SK-N-SH (cell line): ENCODE measurements around the gene CCDC116. TPM values are rescaled to one million over a fixed set of nuclear protein-coding genes. Genes with fewer than 3 reads are reported as not detected.
"Not testable (repeated sequence)": the region's sequence is repeated elsewhere in the genome, so short reads cannot be mapped to it uniquely, and the experiment has no call there.

ENCODE experiments used
- CTCF ChIA-PET: fragments of 300-600, 350-600 bp; formaldehyde crosslinking; extraction: SDS; loops from one replicate; lab custom pipeline; 2021; lab: Yijun Ruan, JAX
- POLR2A ChIA-PET: fragments of 350-600 bp; sonication (Branson Sonifier 250); formaldehyde crosslinking; extraction: SDS; loops from one replicate; lab custom pipeline; 2020; ENCODE audit warnings: antibody characterized with exemption, inconsistent platforms; lab: Yijun Ruan, JAX
- DNase-seq: peaks from one replicate; pipeline ENCODE4 v3.0.0; 2012
- H2AFZ ChIP-seq: fragments of 200-600 bp; sonication (generic); 2 replicates; pipeline ENCODE4 v1.8.1; 2016; ENCODE audit warnings: antibody characterized with exemption, mild to moderate bottlenecking, low read depth
- H3F3A ChIP-seq: fragments of 200-600 bp; sonication (generic); replicated peaks from 2 replicates; pipeline ENCODE3; 2016; ENCODE audit warnings: antibody characterized with exemption, mild to moderate bottlenecking; ENCODE audit not compliant: insufficient read depth
- H3K27ac ChIP-seq, 2 experiments: fragments of 200-500 bp in 1 of 2; fragments of 200-600 bp in 1 of 2; sonication (Bioruptor generic) in 1 of 2; sonication (generic), shearing (Covaris generic) in 1 of 2; 2 replicates each; pipeline versions ENCODE4 v1.5.1 to v1.6.1; 2014 to 2016; ENCODE audit warnings: low read depth in 2 of 2, inconsistent platforms in 1 of 2, low read length in 1 of 2, mild to moderate bottlenecking in 1 of 2, mixed read lengths in 1 of 2
- H3K27me3 ChIP-seq: fragments of 200-600 bp; sonication (generic), shearing (Covaris generic); 2 replicates; pipeline ENCODE4 v1.6.1; 2016; ENCODE audit warnings: mixed run types; ENCODE audit not compliant: insufficient read depth
- H3K36me3 ChIP-seq, 2 experiments: fragments of 200-500 bp in 1 of 2; fragments of 200-600 bp in 1 of 2; sonication (Bioruptor generic) in 1 of 2; sonication (generic) in 1 of 2; replicated peaks in 1 of 2; 2 replicates each; pipeline versions ENCODE3 to v1.5.1; 2014 to 2016; ENCODE audit warnings: low read length in 1 of 2, mild to moderate bottlenecking in 1 of 2; ENCODE audit not compliant: insufficient read depth in 2 of 2, control insufficient read depth in 1 of 2
- H3K4me1 ChIP-seq, 2 experiments: fragments of 200-500 bp in 1 of 2; fragments of 200-600 bp in 1 of 2; sonication (Bioruptor generic) in 1 of 2; sonication (generic), shearing (Covaris generic) in 1 of 2; 2 replicates each; pipeline versions ENCODE4 v1.5.1 to v1.6.1; 2014 to 2016; ENCODE audit warnings: low read depth in 1 of 2, low read length in 1 of 2, mixed run types in 1 of 2; ENCODE audit not compliant: insufficient read depth in 2 of 2, control insufficient read depth in 1 of 2
- H3K4me2 ChIP-seq: fragments of 200-600 bp; sonication (generic), shearing (Covaris generic); 2 replicates; pipeline ENCODE4 v1.6.1; 2017; ENCODE audit warnings: mixed run types
- H3K4me3 ChIP-seq, 2 experiments: fragments of 200-500 bp in 1 of 2; fragments of 200-600 bp in 1 of 2; sonication (Bioruptor generic) in 1 of 2; sonication (generic), shearing (Covaris generic) in 1 of 2; 2 replicates each; pipeline versions ENCODE4 v1.5.1 to v1.8.1; 2014 to 2016; ENCODE audit warnings: low read depth in 2 of 2, inconsistent platforms in 1 of 2, low read length in 1 of 2, mild to moderate bottlenecking in 1 of 2, mixed read lengths in 1 of 2, moderate library complexity in 1 of 2
- H3K79me2 ChIP-seq: fragments of 200-600 bp; sonication (generic); 2 replicates; pipeline ENCODE4 v1.8.1; 2017; ENCODE audit warnings: mild to moderate bottlenecking; ENCODE audit not compliant: insufficient read depth
- H3K9ac ChIP-seq: fragments of 200-600 bp; sonication (generic); 2 replicates; pipeline ENCODE4 v1.6.1; 2017; ENCODE audit warnings: mixed run types
- H3K9me2 ChIP-seq: fragments of 200-600 bp; sonication (generic); 2 replicates; pipeline ENCODE4 v1.6.1; 2017; ENCODE audit warnings: mixed run types
- H3K9me3 ChIP-seq: fragments of 200-600 bp; sonication (generic); 2 replicates; pipeline ENCODE4 v1.6.1; 2017; ENCODE audit warnings: mixed run types, mild to moderate bottlenecking, moderate library complexity
- H4K20me1 ChIP-seq: fragments of 200-600 bp; sonication (generic); 2 replicates; pipeline ENCODE4 v1.6.1; 2017; ENCODE audit warnings: mild to moderate bottlenecking, mixed run types; ENCODE audit not compliant: insufficient read depth
- ELF1 ChIP-seq: IDR thresholded peaks from 2 replicates; pipeline ENCODE4 v1.4.0; 2012
- EP300 ChIP-seq, 2 experiments: IDR thresholded peaks; 2 replicates each; pipeline versions ENCODE4 v1.4.0 to v1.6.1; 2012; ENCODE audit warnings: borderline replicate concordance in 1 of 2, low read depth in 1 of 2, low read length in 1 of 2
- EZH2phosphoT487 ChIP-seq: fragments of 200-600 bp; sonication (generic); IDR thresholded peaks from 2 replicates; pipeline ENCODE4 v1.6.1; 2017; ENCODE audit warnings: low read depth, mixed run types, mild to moderate bottlenecking, antibody characterized with exemption, moderate library complexity, borderline replicate concordance
- FOSL2 ChIP-seq: IDR thresholded peaks from 2 replicates; pipeline ENCODE4 v1.4.0; 2012; ENCODE audit warnings: low read depth, mild to moderate bottlenecking, moderate library complexity, borderline replicate concordance
- FOXM1 ChIP-seq: IDR thresholded peaks from 2 replicates; pipeline ENCODE4 v1.4.0; 2012; ENCODE audit warnings: low read depth, mild to moderate bottlenecking
- GABPA ChIP-seq: IDR thresholded peaks from 2 replicates; pipeline ENCODE4 v1.4.0; 2012; ENCODE audit warnings: low read depth, mild to moderate bottlenecking
- IRF3 ChIP-seq: fragments of 150-350 bp; IDR thresholded peaks from 2 replicates; pipeline ENCODE4 v1.6.1; 2016; ENCODE audit warnings: mild to moderate bottlenecking, low read depth, low read length
- JUND ChIP-seq: IDR thresholded peaks from 2 replicates; pipeline ENCODE4 v1.4.0; 2012
- MAX ChIP-seq: IDR thresholded peaks from 2 replicates; pipeline ENCODE4 v1.4.0; 2012; ENCODE audit warnings: low read depth
- NRF1 ChIP-seq: IDR thresholded peaks from 2 replicates; pipeline ENCODE4 v1.6.1; 2012; ENCODE audit warnings: low read depth, mild to moderate bottlenecking, low read length
- RCOR1 ChIP-seq: fragments of 150-350 bp; IDR thresholded peaks from 2 replicates; pipeline ENCODE4 v1.6.1; 2017; ENCODE audit warnings: antibody characterized with exemption, low read length
- RFX5 ChIP-seq: IDR thresholded peaks from 2 replicates; pipeline ENCODE4 v1.6.1; 2012; ENCODE audit warnings: mild to moderate bottlenecking, improper control_type of control experiment, low read length
- RXRA ChIP-seq: IDR thresholded peaks from 2 replicates; pipeline ENCODE4 v1.4.0; 2012; ENCODE audit warnings: low read depth, mild to moderate bottlenecking, borderline replicate concordance
- SIN3A ChIP-seq: IDR thresholded peaks from 2 replicates; pipeline ENCODE4 v1.6.1; 2012; ENCODE audit warnings: low read depth, mild to moderate bottlenecking, low read length, moderate library complexity, borderline replicate concordance
- SMC3 ChIP-seq: IDR thresholded peaks from 2 replicates; pipeline ENCODE4 v1.6.1; 2012; ENCODE audit warnings: low read depth, low read length, improper control_type of control experiment
- TCF12 ChIP-seq: IDR thresholded peaks from 2 replicates; pipeline ENCODE4 v1.4.0; 2012
- USF2 ChIP-seq: fragments of 150-350 bp; IDR thresholded peaks from 2 replicates; pipeline ENCODE4 v1.6.1; 2017; ENCODE audit warnings: antibody characterized with exemption, low read length, low read depth, borderline replicate concordance
- YY1 ChIP-seq: IDR thresholded peaks from 2 replicates; pipeline ENCODE4 v1.4.0; 2012; ENCODE audit warnings: low read depth, mild to moderate bottlenecking
- ZBTB33 ChIP-seq: IDR thresholded peaks from 2 replicates; pipeline ENCODE4 v1.4.0; 2012; ENCODE audit warnings: low read depth, borderline replicate concordance
- WGBS: methylation state at CpG from one replicate; pipeline ENCODE4 v1.1.6; 2017; ENCODE audit warnings: low lambda C conversion rate; 5-methylcytosine and 5-hydroxymethylcytosine counted together
- polyA plus RNA-seq, 3 experiments: library from polyadenylated mRNA; depleted of rRNA; stranded (reverse); fragments of >200 nt; gene quantifications; 2 replicates each; pipeline ENCODE4 v1.2.3, GENCODE V29; 2012

CCDC116 gene
- polyA plus RNA-seq, 1 of the 3 experiments (the other 2 are of a cell fraction) = 0.28 TPM

GRCh38 chr22:21613553-21614233, 18.9 kb upstream of the CCDC116 start:
- no peaks in the 10 kb centered on the region for H3K9me3 ChIP-seq
- POLR2A ChIA-PET = no interaction called here
- WGBS = 82% methylated on average over 4 of the region's 4 CpGs
- no peak for DNase-seq
- H3K4me1 ChIP-seq = no peaks in the 10 kb centered on the region; a peak in 1 of 4 replicates
- H3K4me3 ChIP-seq = no peak overlapping the region
- no peak overlapping the region for H3K9ac ChIP-seq
- no peaks in the 10 kb centered on the region for H3F3A ChIP-seq
- peaks cover 98% of the 10 kb centered on the region for H3K79me2 ChIP-seq
- TF ChIP-seq FOXM1 (no peak), FOSL2 (no peak), ZBTB33 (no peak), RFX5 (no peak), MAX (no peak), ELF1 (no peak), JUND (no peak)
- H3K27ac ChIP-seq = no peak overlapping the region
- no peaks in the 10 kb centered on the region for H3K9me2 ChIP-seq
- no peak overlapping the region for H3K4me2 ChIP-seq
- H2AFZ ChIP-seq = no peak overlapping the region
- peaks cover 85% of the 10 kb centered on the region for H4K20me1 ChIP-seq
- H3K27me3 ChIP-seq = no peaks in the 10 kb centered on the region
- peaks cover 8 to 25% of the 10 kb centered on the region in 2 experiments for H3K36me3 ChIP-seq
- CTCF ChIA-PET = interaction anchor here (0.9 to 3.3 kb wide), 6 partner anchors 10 to 29 kb away, joined by 3 to 19 read pairs (median 4); partner anchors contain the start of genes SDF2L1 and YDJC

- CTCF ChIA-PET = interaction anchor here (0.6 to 3.3 kb wide), 3 partner anchors 9 to 27 kb away, joined by 3 to 19 read pairs (median 4); partner anchors contain the start of genes SDF2L1 and YDJC
Observed at GRCh38 chr22:21615731-21616130, 16.8 kb upstream of the CCDC116 start.

GRCh38 chr22:21617337-21617736, 15.2 kb upstream of the CCDC116 start:
- not testable (repeated sequence) for H2AFZ ChIP-seq, H3F3A ChIP-seq, H3K4me1 ChIP-seq, H3K9me3 ChIP-seq, H3K4me3 ChIP-seq, DNase-seq, H3K9me2 ChIP-seq, H3K9ac ChIP-seq, H3K4me2 ChIP-seq, H3K27me3 ChIP-seq, H3K27ac ChIP-seq
- CTCF ChIA-PET = interaction anchor here (0.7 kb wide), 1 partner anchor 12 kb away, joined by 3 read pairs; no protein-coding TSS in a partner anchor
- Histone ChIP-seq H3K36me3 (peaks cover 14 to 25% of the 10 kb centered on the region in 2 experiments), H4K20me1 (peaks cover 81% of the 10 kb centered on the region), H3K79me2 (peaks cover 100% of the 10 kb centered on the region)
- 97% methylated on average over 6 of the region's 6 CpGs for WGBS
- POLR2A ChIA-PET = interaction anchor here (1.4 kb wide), 1 partner anchor 11 kb away, joined by 6 read pairs; no protein-coding TSS in a partner anchor

More at GRCh38 chr22:21615731-21616130, 16.8 kb upstream of the CCDC116 start:
- POLR2A ChIA-PET = no interaction called here
- WGBS = 71% methylated on average over 4 of the region's 4 CpGs
- no peaks in the 10 kb centered on the region for H3K9me2 ChIP-seq
- no peak for TF ChIP-seq TCF12
- no peak for TF ChIP-seq GABPA
- TF ChIP-seq SIN3A = no peak
- no peak for TF ChIP-seq YY1
- TF ChIP-seq NRF1 = no peak
- no peak for TF ChIP-seq SMC3
- no peak for TF ChIP-seq FOSL2
- TF ChIP-seq RXRA = no peak
- TF ChIP-seq EP300 (IDR thresholded peaks at IDR 0.05; ENCODE audit: borderline replicate concordance in 1 of 2, low read depth in 1 of 2, low read length in 1 of 2) = no peak
- TF ChIP-seq JUND = no peak
- no peak for TF ChIP-seq USF2
- no peak for TF ChIP-seq RCOR1
- no peak for TF ChIP-seq IRF3
- TF ChIP-seq EZH2phosphoT487 = no peak
- no peak for TF ChIP-seq ELF1
- TF ChIP-seq RFX5 = no peak
- H3K27me3 ChIP-seq = no peaks in the 10 kb centered on the region
- peaks cover 8 to 25% of the 10 kb centered on the region in 2 experiments for H3K36me3 ChIP-seq
- peaks cover 84% of the 10 kb centered on the region for H4K20me1 ChIP-seq
- H3F3A ChIP-seq = no peaks in the 10 kb centered on the region
- H3K9ac ChIP-seq = no peak overlapping the region
- no peaks in the 10 kb centered on the region; a peak in 1 of 4 replicates for H3K4me1 ChIP-seq
- no peak overlapping the region for H3K4me3 ChIP-seq
- H3K27ac ChIP-seq = no peak overlapping the region
- peaks cover 100% of the 10 kb centered on the region for H3K79me2 ChIP-seq
- no peak for DNase-seq
- no peak overlapping the region for H3K4me2 ChIP-seq
- no peak overlapping the region for H2AFZ ChIP-seq
- no peaks in the 10 kb centered on the region for H3K9me3 ChIP-seq
